SK-N-SH (cell line): ENCODE data around the gene HTR6.

Experiments
- CHD2 ChIP-seq: fragments of 150-350 bp; IDR thresholded peaks from 2 replicates; pipeline ENCODE4 v1.6.1; 2018; ENCODE audit warnings: low read length; ENCODE audit not compliant: partially characterized antibody
- CTCF ChIP-seq: fragments of 200-600 bp; sonication (generic); IDR thresholded peaks from 2 replicates; pipeline ENCODE4 v1.6.1; 2017; ENCODE audit warnings: antibody characterized with exemption, mild to moderate bottlenecking, moderate library complexity
- FOXJ3 ChIP-seq: sonication (generic); formaldehyde crosslinking; IDR thresholded peaks from 2 replicates; pipeline ENCODE4 v1.5.1; 2020; ENCODE audit warnings: mild to moderate bottlenecking, missing genetic modification reagents
- GABPA ChIP-seq: IDR thresholded peaks from 2 replicates; pipeline ENCODE4 v1.4.0; 2012; ENCODE audit warnings: low read depth, mild to moderate bottlenecking
- GATA2 ChIP-seq: sonication (generic); formaldehyde crosslinking; IDR thresholded peaks from 2 replicates; pipeline ENCODE4 v1.5.0; 2020; ENCODE audit warnings: mild to moderate bottlenecking, missing genetic modification reagents
- MAX ChIP-seq: IDR thresholded peaks from 2 replicates; pipeline ENCODE4 v1.4.0; 2012; ENCODE audit warnings: low read depth
- PBX3 ChIP-seq: IDR thresholded peaks from 2 replicates; pipeline ENCODE4; 2012
- RCOR1 ChIP-seq: fragments of 150-350 bp; IDR thresholded peaks from 2 replicates; pipeline ENCODE4 v1.6.1; 2017; ENCODE audit warnings: antibody characterized with exemption, low read length
- REST ChIP-seq: IDR thresholded peaks from 2 replicates; pipeline ENCODE4 v1.6.1; 2012; ENCODE audit warnings: mild to moderate bottlenecking, low read depth, low read length, moderate library complexity
- SMC3 ChIP-seq: IDR thresholded peaks from 2 replicates; pipeline ENCODE4 v1.6.1; 2012; ENCODE audit warnings: low read depth, low read length, improper control_type of control experiment
- USF2 ChIP-seq: fragments of 150-350 bp; IDR thresholded peaks from 2 replicates; pipeline ENCODE4 v1.6.1; 2017; ENCODE audit warnings: antibody characterized with exemption, low read length, low read depth, borderline replicate concordance
- YY1 ChIP-seq: IDR thresholded peaks from 2 replicates; pipeline ENCODE4 v1.4.0; 2012; ENCODE audit warnings: low read depth, mild to moderate bottlenecking

GRCh38 chr1:19725606-19726005 is 60.9 kb downstream of the HTR6 start:
- TF ChIP-seq MAX, result no peak
- no peak for TF ChIP-seq FOXJ3 (CRISPR knock-in tag)
- no peak for TF ChIP-seq SMC3
- TF ChIP-seq GATA2 (CRISPR knock-in tag), result no peak
- no peak for TF ChIP-seq PBX3
- TF ChIP-seq USF2, result no peak
- TF ChIP-seq RCOR1, result no peak
- no peak for TF ChIP-seq GABPA
- no peak for TF ChIP-seq CTCF
- TF ChIP-seq CHD2, result no peak
- no peak for TF ChIP-seq YY1
- TF ChIP-seq REST, result no peak
